ENCODE measurements around the gene PSMD5. TPM values are rescaled to one million over a fixed set of nuclear protein-coding genes. Genes with fewer than 3 reads are reported as not detected.

The PSMD5 gene
- total and polyA plus RNA-seq, 11 donors = 4.8 to 17.9 (median 13.4) TPM

DNA sequence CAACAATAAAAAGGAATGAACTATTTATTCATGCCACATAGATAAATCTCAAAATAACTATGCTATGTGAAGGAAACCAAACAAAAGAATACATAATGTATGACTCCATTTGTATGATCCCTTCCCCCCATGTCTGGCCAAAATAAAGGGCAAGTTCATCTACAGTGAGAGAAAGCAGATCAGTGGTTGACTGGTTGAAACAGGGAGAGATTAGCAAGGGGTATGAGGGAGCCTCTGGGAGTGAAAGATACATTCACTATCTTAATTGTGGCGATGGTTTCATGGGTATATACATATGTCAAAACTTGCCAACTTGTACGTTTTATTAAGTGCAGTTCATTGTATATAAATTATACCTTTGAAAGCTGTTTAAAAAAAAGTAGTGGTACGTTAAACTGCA is 4.8 kb downstream of the PSMD5 start:
- intact Hi-C loops (cut with DNase I) = no loop called here

DNA sequence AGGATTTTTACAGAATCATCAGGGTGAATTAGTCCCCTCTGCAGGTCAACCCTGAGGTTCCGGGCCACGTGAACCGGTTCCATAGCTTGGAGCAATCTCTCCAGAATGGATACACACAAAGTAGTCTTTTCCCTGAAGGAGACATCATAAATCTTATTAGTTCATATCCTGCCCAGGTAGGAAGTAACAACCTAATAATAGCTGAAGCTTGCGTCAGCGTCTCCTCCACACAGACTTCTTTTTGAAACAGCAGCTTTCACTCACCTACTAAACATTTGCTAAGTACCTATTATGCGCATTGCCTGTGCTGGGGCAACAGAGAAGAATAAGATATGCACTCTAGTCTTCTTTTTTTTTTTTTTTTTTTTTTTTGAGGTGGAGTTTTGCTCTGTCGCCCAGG is 9.4 kb downstream of the PSMD5 start:
- Histone ChIP-seq H3K27me3 (no peaks in the 10 kb centered on the region), H3K36me3 (peaks cover 0 to 72% (median 60%) of the 10 kb centered on the region in 9 donors), H3K4me1 (peaks cover 0 to 1% (median 0%) of the 10 kb centered on the region in 12 donors), H3K27ac (no peak overlapping the region), H3K9me3 (no peaks in the 10 kb centered on the region), H3K4me3 (no peak overlapping the region)
- WGBS, 4 donors = 91 to 96% (median 95%) methylated on average over 7 of the region's 7 CpGs
- intact Hi-C loops (cut with DNase I) = no loop called here
- ATAC-seq = no peak
- TF ChIP-seq POLR2A (IDR thresholded peaks at IDR 0.05) = no peak
- TF ChIP-seq, protein P1, sequence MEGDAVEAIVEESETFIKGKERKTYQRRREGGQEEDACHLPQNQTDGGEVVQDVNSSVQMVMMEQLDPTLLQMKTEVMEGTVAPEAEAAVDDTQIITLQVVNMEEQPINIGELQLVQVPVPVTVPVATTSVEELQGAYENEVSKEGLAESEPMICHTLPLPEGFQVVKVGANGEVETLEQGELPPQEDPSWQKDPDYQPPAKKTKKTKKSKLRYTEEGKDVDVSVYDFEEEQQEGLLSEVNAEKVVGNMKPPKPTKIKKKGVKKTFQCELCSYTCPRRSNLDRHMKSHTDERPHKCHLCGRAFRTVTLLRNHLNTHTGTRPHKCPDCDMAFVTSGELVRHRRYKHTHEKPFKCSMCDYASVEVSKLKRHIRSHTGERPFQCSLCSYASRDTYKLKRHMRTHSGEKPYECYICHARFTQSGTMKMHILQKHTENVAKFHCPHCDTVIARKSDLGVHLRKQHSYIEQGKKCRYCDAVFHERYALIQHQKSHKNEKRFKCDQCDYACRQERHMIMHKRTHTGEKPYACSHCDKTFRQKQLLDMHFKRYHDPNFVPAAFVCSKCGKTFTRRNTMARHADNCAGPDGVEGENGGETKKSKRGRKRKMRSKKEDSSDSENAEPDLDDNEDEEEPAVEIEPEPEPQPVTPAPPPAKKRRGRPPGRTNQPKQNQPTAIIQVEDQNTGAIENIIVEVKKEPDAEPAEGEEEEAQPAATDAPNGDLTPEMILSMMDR (IDR thresholded peaks at IDR 0.05) = no peak
- DNase-seq = no peak

More for the DNA sequence above, 4.8 kb downstream of the PSMD5 start:
- WGBS, 4 donors = 65 to 87% (median 83%) methylated on average over 3 of the region's 3 CpGs
- TF ChIP-seq, protein P1 (IDR thresholded peaks at IDR 0.05) = no peak
- TF ChIP-seq POLR2A (IDR thresholded peaks at IDR 0.05) = no peak
- ATAC-seq (no peak), DNase-seq (no peak)
- no peak overlapping the region for H3K4me3 ChIP-seq
- H3K27ac ChIP-seq = no peak overlapping the region
- H3K27me3 ChIP-seq = no peaks in the 10 kb centered on the region
- no peaks in the 10 kb centered on the region for H3K9me3 ChIP-seq
- H3K36me3 ChIP-seq = peaks cover 0 to 39% (median 24%) of the 10 kb centered on the region in 9 donors
- peaks cover 0 to 21% (median 8%) of the 10 kb centered on the region in 12 donors for H3K4me1 ChIP-seq

DNA sequence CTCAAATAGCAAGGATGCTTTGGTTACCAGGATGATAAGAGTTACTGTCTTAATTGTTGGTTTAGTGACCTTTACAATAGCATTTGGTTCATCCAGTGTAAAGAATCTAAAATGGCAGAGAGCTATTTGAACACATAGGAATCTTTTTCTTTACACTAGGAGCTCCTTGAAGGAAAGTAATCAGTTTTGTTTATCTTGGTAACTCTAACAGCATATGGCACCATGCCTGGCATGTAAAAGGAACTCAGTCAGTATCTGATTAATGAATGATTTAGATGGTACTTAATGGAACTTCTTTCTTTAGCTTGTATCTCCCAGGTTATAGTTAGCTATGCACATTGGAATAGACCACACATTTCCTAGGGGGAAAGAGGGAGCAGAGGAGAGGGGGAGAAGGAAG is 9.9 kb downstream of the PSMD5 start:
- TF ChIP-seq POLR2A (IDR thresholded peaks at IDR 0.05) = no peak
- TF ChIP-seq, protein P1 (IDR thresholded peaks at IDR 0.05) = no peak
- Histone ChIP-seq H3K9me3 (no peaks in the 10 kb centered on the region), H3K27ac (no peak overlapping the region), H3K36me3 (peaks cover 0 to 76% (median 65%) of the 10 kb centered on the region in 9 donors), H3K4me3 (no peak overlapping the region), H3K4me1 (no peaks in the 10 kb centered on the region), H3K27me3 (no peaks in the 10 kb centered on the region)
- intact Hi-C loops (cut with DNase I) = no loop called here
- ATAC-seq (no peak), DNase-seq (no peak)

DNA sequence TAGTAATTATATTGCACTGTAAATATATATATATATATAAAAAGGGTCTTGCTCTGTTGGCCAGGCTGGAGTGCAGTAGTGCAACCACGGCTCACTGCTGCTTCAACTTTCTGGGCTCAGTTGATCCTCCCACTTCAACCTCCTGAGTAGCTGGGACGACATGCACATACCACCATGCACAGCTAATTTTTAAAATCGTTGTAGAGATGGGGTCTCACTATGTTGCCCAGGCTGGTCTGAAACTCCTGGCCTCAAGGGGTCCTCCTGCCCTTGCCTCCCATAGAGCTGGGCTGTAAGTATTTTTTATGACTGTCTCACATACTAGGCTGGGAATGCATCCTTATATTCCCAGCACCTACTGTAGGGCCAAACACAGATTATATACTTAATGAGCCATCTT is 11.9 kb downstream of the PSMD5 start:
- no peak for ATAC-seq
- TF ChIP-seq, protein P1 (IDR thresholded peaks at IDR 0.05) = no peak
- no peak for TF ChIP-seq POLR2A (IDR thresholded peaks at IDR 0.05)
- Histone ChIP-seq H3K4me1 (no peaks in the 10 kb centered on the region), H3K9me3 (peaks cover 0 to 2% (median 0%) of the 10 kb centered on the region in 12 donors), H3K36me3 (peaks cover 2 to 91% (median 83%) of the 10 kb centered on the region in 9 donors), H3K4me3 (no peak overlapping the region), H3K27ac (no peak overlapping the region), H3K27me3 (no peaks in the 10 kb centered on the region)
- WGBS, 4 donors = 93 to 96% (median 95%) methylated on average over 3 of the region's 3 CpGs
- DNase-seq = no peak
- intact Hi-C loops (cut with DNase I) = no loop called here

Data from heart left ventricle (tissue), 16 donors.